Measurements from ENCODE around the gene FBXL13.

DNA sequence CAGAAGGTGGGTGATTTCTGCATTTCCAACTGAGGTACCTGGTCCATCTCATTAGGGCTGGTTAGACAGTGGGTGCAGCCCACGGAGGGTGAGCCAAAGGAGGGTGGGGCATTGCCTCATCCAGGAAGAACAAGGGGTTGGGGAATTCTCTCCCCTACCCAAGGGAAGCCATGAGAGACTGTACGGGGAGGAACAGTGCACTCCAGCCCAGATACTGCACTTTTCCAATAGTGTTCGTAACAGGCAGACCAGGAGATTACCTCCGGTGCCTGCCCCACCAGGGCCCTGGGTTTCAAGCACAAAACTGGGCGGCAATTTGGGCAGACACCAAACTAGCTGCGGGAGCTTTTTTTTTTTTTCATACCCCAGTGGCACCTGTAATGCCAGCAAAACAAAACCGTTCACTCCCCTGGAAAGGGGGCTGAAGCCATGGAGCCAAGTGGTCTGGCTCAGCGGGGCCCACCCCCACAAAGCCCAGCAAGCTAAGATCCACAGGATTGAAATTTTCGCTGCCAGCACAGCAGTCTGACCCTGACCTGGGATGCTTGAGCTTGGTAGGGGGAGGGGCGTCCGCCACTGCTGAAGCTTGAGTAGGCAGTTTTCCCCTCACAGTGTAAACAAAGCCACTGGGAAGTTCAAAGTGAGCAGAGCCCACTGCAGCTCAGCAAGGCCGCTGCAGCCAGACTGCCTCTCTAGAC lies 31.6 kb upstream of the FBXL13 start:
- TF ChIP-seq ZNF274 (IDR thresholded peaks at IDR 0.05; ENCODE audit: borderline replicate concordance, extremely low read depth, low read length), result no peak
- TF ChIP-seq BACH1 (IDR thresholded peaks at IDR 0.05; ENCODE audit: low read length), result peak; percentile 86
- TF ChIP-seq, protein P1, sequence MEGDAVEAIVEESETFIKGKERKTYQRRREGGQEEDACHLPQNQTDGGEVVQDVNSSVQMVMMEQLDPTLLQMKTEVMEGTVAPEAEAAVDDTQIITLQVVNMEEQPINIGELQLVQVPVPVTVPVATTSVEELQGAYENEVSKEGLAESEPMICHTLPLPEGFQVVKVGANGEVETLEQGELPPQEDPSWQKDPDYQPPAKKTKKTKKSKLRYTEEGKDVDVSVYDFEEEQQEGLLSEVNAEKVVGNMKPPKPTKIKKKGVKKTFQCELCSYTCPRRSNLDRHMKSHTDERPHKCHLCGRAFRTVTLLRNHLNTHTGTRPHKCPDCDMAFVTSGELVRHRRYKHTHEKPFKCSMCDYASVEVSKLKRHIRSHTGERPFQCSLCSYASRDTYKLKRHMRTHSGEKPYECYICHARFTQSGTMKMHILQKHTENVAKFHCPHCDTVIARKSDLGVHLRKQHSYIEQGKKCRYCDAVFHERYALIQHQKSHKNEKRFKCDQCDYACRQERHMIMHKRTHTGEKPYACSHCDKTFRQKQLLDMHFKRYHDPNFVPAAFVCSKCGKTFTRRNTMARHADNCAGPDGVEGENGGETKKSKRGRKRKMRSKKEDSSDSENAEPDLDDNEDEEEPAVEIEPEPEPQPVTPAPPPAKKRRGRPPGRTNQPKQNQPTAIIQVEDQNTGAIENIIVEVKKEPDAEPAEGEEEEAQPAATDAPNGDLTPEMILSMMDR (IDR thresholded peaks at IDR 0.05; ENCODE audit: control extremely low read depth in 1 of 3, insufficient read depth in 1 of 3, low read depth in 1 of 3, low read length in 3 of 3), result no peak
- no peak for TF ChIP-seq CREB1 (IDR thresholded peaks at IDR 0.05)
- peak in 1 of 2 experiments; percentile 11; a peak in 1 of 4 replicates for TF ChIP-seq RAD21 (IDR thresholded peaks at IDR 0.05 in 1 of 2, conservative IDR thresholded peaks at IDR 0.05 in 1 of 2; ENCODE audit: low read depth in 2 of 2, low read length in 2 of 2)

Data from H1 (cell line).